Esophagus (tissue), 2 donors: ENCODE data around the gene MPPED1. TPM values are rescaled to one million over a fixed set of nuclear protein-coding genes. Genes with fewer than 3 reads are reported as not detected.

Experiments
- H3K27ac ChIP-seq, 2 donors: one replicate each; pipeline ENCODE4 v1.5.1; 2013; ENCODE audit warnings: low read depth in 2 of 2, mild to moderate bottlenecking in 2 of 2, inconsistent platforms in 1 of 2, low read length in 1 of 2, moderate library complexity in 1 of 2
- H3K27me3 ChIP-seq, 2 donors: one replicate each; pipeline ENCODE4 v1.6.1; 2013; ENCODE audit warnings: low read length in 2 of 2, control low read depth in 1 of 2, mild to moderate bottlenecking in 1 of 2; ENCODE audit not compliant: insufficient read depth in 2 of 2, control insufficient read depth in 1 of 2
- H3K36me3 ChIP-seq, 2 donors: one replicate each; pipeline ENCODE4 v1.6.1; 2013; ENCODE audit warnings: low read length in 1 of 2; ENCODE audit not compliant: control insufficient read depth in 2 of 2, insufficient read depth in 2 of 2
- H3K4me1 ChIP-seq, 2 donors: one replicate each; pipeline ENCODE4 v1.6.1; 2013; ENCODE audit warnings: low read length in 1 of 2; ENCODE audit not compliant: control insufficient read depth in 2 of 2, insufficient read depth in 2 of 2
- H3K4me3 ChIP-seq, 2 donors: one replicate each; pipeline ENCODE4 v1.5.1; 2013; ENCODE audit warnings: low read length in 2 of 2, mild to moderate bottlenecking in 2 of 2, low read depth in 1 of 2, moderate library complexity in 1 of 2
- H3K9me3 ChIP-seq, 2 donors: one replicate each; pipeline ENCODE4 v1.6.1; 2013; ENCODE audit warnings: mild to moderate bottlenecking in 2 of 2, low read depth in 1 of 2, low read length in 1 of 2, moderate library complexity in 1 of 2; ENCODE audit not compliant: control insufficient read depth in 2 of 2, insufficient read depth in 1 of 2
- WGBS, 2 donors: extraction: QIAGEN DNeasy Blood & Tissue Kit; methylation state at CpG; one replicate each; pipeline ENCODE4 v1.1.7; 2013; 5-methylcytosine and 5-hydroxymethylcytosine counted together
- polyA plus RNA-seq, 2 donors: library from polyadenylated mRNA; stranded (reverse); fragments of 200-250 nt; gene quantifications; one replicate each; pipeline ENCODE4 v1.2.3, GENCODE V29; 2013
- donor health status: healthy with polysubstance abuse.
- donor health status: Bipolar disorder and iron deficiency.

MPPED1 gene
- polyA plus RNA-seq, 2 donors, result 0.01 TPM; not detected in 1

- Histone ChIP-seq H3K27ac (no peak overlapping the region), H3K4me3 (no peak overlapping the region), H3K36me3 (no peaks in the 10 kb centered on the region), H3K4me1 (no peaks in the 10 kb centered on the region), H3K9me3 (no peaks in the 10 kb centered on the region), H3K27me3 (peaks cover 0 to 1% of the 10 kb centered on the region in 2 donors)
- 57 to 58% methylated on average over 8 of the region's 8 CpGs for WGBS, 2 donors
These were observed 29.9 kb downstream of the MPPED1 start for GRCh38 chr22:43441751-43442150.

DNA sequence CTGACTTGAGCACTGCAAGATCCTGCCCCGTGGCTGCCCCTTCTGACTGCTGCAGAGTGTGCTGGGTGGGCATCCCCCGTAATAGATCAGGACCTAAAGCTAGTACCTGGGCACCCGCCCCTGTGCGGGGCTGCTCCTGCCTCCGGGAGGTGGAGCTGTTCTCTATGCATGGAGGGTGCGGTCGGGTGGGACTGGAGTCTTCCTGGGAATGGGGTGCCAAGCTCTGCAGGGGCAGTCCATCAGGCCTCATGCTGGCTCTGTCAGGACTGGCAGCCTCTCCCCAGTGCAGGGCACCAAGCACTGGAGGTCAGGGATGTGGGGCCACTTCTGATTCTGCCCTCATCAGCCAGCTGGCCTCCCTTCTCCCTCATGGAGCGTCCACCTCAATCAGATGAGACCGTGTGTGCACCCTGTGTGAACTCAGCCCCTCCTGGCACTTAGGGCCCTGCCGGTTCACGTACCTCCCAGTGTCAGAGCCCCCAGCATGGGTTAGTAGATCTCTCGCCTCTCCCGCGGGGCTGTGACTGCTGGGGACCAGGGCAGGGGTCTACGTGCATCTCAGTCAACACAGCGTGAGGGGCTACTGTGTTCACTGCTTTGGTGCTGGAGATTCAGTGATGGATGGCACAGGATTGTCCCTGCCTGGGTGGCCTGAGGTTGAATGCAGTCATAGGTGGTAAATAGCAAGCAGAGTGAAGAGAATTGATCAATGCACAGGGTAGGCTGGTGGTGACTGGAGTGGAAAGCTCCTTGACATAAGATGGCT is 30.8 kb downstream of the MPPED1 start:
- no peaks in the 10 kb centered on the region for H3K9me3 ChIP-seq
- H3K4me3 ChIP-seq, result no peak overlapping the region
- H3K27me3 ChIP-seq, result peaks cover 0 to 2% of the 10 kb centered on the region in 2 donors
- 77 to 78% methylated on average over 16 of the region's 16 CpGs for WGBS, 2 donors
- H3K27ac ChIP-seq, result no peak overlapping the region
- H3K4me1 ChIP-seq, result peaks cover 0 to 2% of the 10 kb centered on the region in 2 donors
- no peaks in the 10 kb centered on the region for H3K36me3 ChIP-seq

DNA sequence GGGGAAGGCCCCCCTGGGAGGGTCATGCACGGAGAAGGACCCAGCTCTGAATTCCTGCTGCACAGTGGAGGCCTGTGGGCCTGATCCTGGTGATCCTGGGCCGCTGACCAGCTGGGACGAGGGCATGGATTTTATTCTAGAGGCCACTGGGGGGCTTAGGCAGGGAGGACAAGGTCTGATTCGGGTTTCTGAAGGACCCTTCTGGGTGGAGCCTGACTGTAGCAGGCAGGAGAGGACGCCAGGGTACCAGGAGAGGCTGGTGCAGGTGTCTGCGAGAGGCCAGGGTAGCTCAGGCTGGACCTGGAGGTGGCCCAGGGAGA is 31.3 kb downstream of the MPPED1 start:
- Histone ChIP-seq H3K27me3 (peaks cover 0 to 2% of the 10 kb centered on the region in 2 donors), H3K4me1 (peaks cover 0 to 2% of the 10 kb centered on the region in 2 donors)
- 71 to 74% methylated on average over 6 of the region's 6 CpGs for WGBS, 2 donors

GRCh38 chr22:43446037-43446803 is 34.4 kb downstream of the MPPED1 start:
- Histone ChIP-seq H3K4me3 (no peak overlapping the region), H3K4me1 (peaks cover 2% of the 10 kb centered on the region in 2 donors), H3K9me3 (no peaks in the 10 kb centered on the region), H3K27me3 (peaks cover 0 to 2% of the 10 kb centered on the region in 2 donors), H3K27ac (no peak overlapping the region), H3K36me3 (no peaks in the 10 kb centered on the region)
- WGBS, 2 donors, result 71% methylated on average over 10 of the region's 10 CpGs

More for the DNA sequence above, 31.3 kb downstream of the MPPED1 start:
- no peak overlapping the region for H3K4me3 ChIP-seq
- no peaks in the 10 kb centered on the region for H3K36me3 ChIP-seq
- no peak overlapping the region for H3K27ac ChIP-seq
- no peaks in the 10 kb centered on the region for H3K9me3 ChIP-seq

GRCh38 chr22:43446916-43447315 is 35.1 kb downstream of the MPPED1 start:
- H3K27ac ChIP-seq, result no peak overlapping the region
- H3K4me1 ChIP-seq, result peaks cover 2% of the 10 kb centered on the region in 2 donors
- no peaks in the 10 kb centered on the region for H3K9me3 ChIP-seq
- no peak overlapping the region for H3K4me3 ChIP-seq
- no peaks in the 10 kb centered on the region for H3K36me3 ChIP-seq
- peaks cover 0 to 2% of the 10 kb centered on the region in 2 donors for H3K27me3 ChIP-seq
- WGBS, 2 donors, result 23% methylated on average over 7 to 8 of the region's 8 CpGs

GRCh38 chr22:43447380-43447779 is 35.6 kb downstream of the MPPED1 start:
- peaks cover 2% of the 10 kb centered on the region in 2 donors for H3K4me1 ChIP-seq
- H3K36me3 ChIP-seq, result no peaks in the 10 kb centered on the region
- H3K4me3 ChIP-seq, result no peak overlapping the region
- no peaks in the 10 kb centered on the region for H3K9me3 ChIP-seq
- H3K27ac ChIP-seq, result no peak overlapping the region
- H3K27me3 ChIP-seq, result peaks cover 0 to 2% of the 10 kb centered on the region in 2 donors
- 42 to 51% methylated on average over 10 of the region's 10 CpGs for WGBS, 2 donors

GRCh38 chr22:43448048-43448447 is 36.2 kb downstream of the MPPED1 start:
- WGBS, 2 donors, result 72 to 73% methylated on average over 3 of the region's 3 CpGs

GRCh38 chr22:43449205-43449830 is 37.5 kb downstream of the MPPED1 start:
- no peak overlapping the region for H3K27ac ChIP-seq
- peaks cover 2% of the 10 kb centered on the region in 2 donors for H3K4me1 ChIP-seq
- H3K4me3 ChIP-seq, result no peak overlapping the region
- H3K36me3 ChIP-seq, result no peaks in the 10 kb centered on the region
- peaks cover 0 to 2% of the 10 kb centered on the region in 2 donors for H3K27me3 ChIP-seq
- H3K9me3 ChIP-seq, result no peaks in the 10 kb centered on the region
- 69 to 72% methylated on average over 16 of the region's 16 CpGs for WGBS, 2 donors

More at GRCh38 chr22:43448048-43448447, 36.2 kb downstream of the MPPED1 start:
- no peaks in the 10 kb centered on the region for H3K36me3 ChIP-seq
- H3K4me1 ChIP-seq, result peaks cover 2% of the 10 kb centered on the region in 2 donors
- H3K9me3 ChIP-seq, result no peaks in the 10 kb centered on the region
- peaks cover 0 to 2% of the 10 kb centered on the region in 2 donors for H3K27me3 ChIP-seq
- no peak overlapping the region for H3K4me3 ChIP-seq
- H3K27ac ChIP-seq, result no peak overlapping the region

- WGBS, 2 donors, result 82 to 87% methylated on average over 11 of the region's 11 CpGs
- H3K27me3 ChIP-seq, result peaks cover 0 to 2% of the 10 kb centered on the region in 2 donors
- H3K36me3 ChIP-seq, result no peaks in the 10 kb centered on the region
- peaks cover 2% of the 10 kb centered on the region in 2 donors for H3K4me1 ChIP-seq
- no peaks in the 10 kb centered on the region for H3K9me3 ChIP-seq
- H3K27ac ChIP-seq, result no peak overlapping the region
- H3K4me3 ChIP-seq, result no peak overlapping the region
These were observed 38.0 kb downstream of the MPPED1 start for GRCh38 chr22:43449831-43450225.
